IPS-NIHi7 (cell line): ENCODE measurements around the gene ZNF311.
"Not testable (repeated sequence)": the region's sequence is repeated elsewhere in the genome, so short reads cannot be mapped to it uniquely, and the experiment has no call there.

Experiments used
- DNase-seq: peaks from one replicate; pipeline ENCODE4 v3.0.0; 2012; ENCODE audit warnings: mixed read lengths; ENCODE audit errors: extremely low spot score

The ZNF311 gene

GRCh38 chr6:28982476-28983266 is 22.4 kb downstream of the ZNF311 start:
- no peak for DNase-seq

- peak; percentile 33 for DNase-seq
Measured at GRCh38 chr6:28981833-28982475, 23.2 kb downstream of the ZNF311 start.

GRCh38 chr6:28981431-28981832 is 23.7 kb downstream of the ZNF311 start:
- no peak for DNase-seq

- peak; percentile 67 for DNase-seq
Measured at GRCh38 chr6:28980852-28981430, 24.2 kb downstream of the ZNF311 start.

- DNase-seq, result peak; percentile 33
Measured at GRCh38 chr6:28980137-28980851, 24.8 kb downstream of the ZNF311 start.

- no peak for DNase-seq
Measured at GRCh38 chr6:28979679-28980078, 25.4 kb downstream of the ZNF311 start.

GRCh38 chr6:28978959-28979561 is 26.1 kb downstream of the ZNF311 start:
- no peak for DNase-seq

- DNase-seq, result no peak
Measured at GRCh38 chr6:28978133-28978491, 27.0 kb downstream of the ZNF311 start.

- DNase-seq, result peak; percentile 54
Measured at GRCh38 chr6:28977341-28978132, 27.6 kb downstream of the ZNF311 start.

- DNase-seq, result no peak
Measured at GRCh38 chr6:28976677-28977076, 28.4 kb downstream of the ZNF311 start.

- no peak for DNase-seq
Measured at GRCh38 chr6:28974505-28974904, 30.6 kb downstream of the ZNF311 start.

- not testable (repeated sequence) for DNase-seq
Measured at GRCh38 chr6:28970056-28970455, 35.1 kb downstream of the ZNF311 start.

GRCh38 chr6:28969129-28969528 is 36.0 kb downstream of the ZNF311 start:
- peak; percentile 20 for DNase-seq

- DNase-seq, result no peak
Measured at GRCh38 chr6:28968476-28968875, 36.6 kb downstream of the ZNF311 start.

GRCh38 chr6:28965706-28966105 is 39.4 kb downstream of the ZNF311 start:
- no peak for DNase-seq

- DNase-seq, result no peak
Measured at GRCh38 chr6:28960846-28961500, 44.1 kb downstream of the ZNF311 start.

GRCh38 chr6:28958561-28959243 is 46.4 kb downstream of the ZNF311 start:
- DNase-seq, result not testable (repeated sequence)

GRCh38 chr6:28957795-28958314 is 47.3 kb downstream of the ZNF311 start:
- DNase-seq, result not testable (repeated sequence)

- no peak for DNase-seq
Measured at GRCh38 chr6:28956331-28956730, 48.8 kb downstream of the ZNF311 start.
